Brain microvascular endothelial cell (primary cell): ENCODE measurements around the gene TMTC3.
A peak's percentile ranks its signal among the peaks of the same experiment; 100 is the strongest.
"Not testable (repeated sequence)": the region's sequence is repeated elsewhere in the genome, so short reads cannot be mapped to it uniquely, and the experiment has no call there.

Experiments used
- DNase-seq: peaks from one replicate; pipeline ENCODE4 v3.0.0-alpha.2; 2020
- H3K27ac ChIP-seq: fragments of 250-450 bp; sonication (Bioruptor Pico); 2 replicates; pipeline ENCODE4 v1.5.1; 2020; ENCODE audit warnings: mild to moderate bottlenecking, moderate library complexity
- H3K27me3 ChIP-seq: fragments of 250-450 bp; sonication (Bioruptor Pico); replicated peaks from 2 replicates; pipeline ENCODE4 v1.5.1; 2020; ENCODE audit warnings: mild to moderate bottlenecking
- H3K36me3 ChIP-seq: fragments of 250-450 bp; sonication (Bioruptor Pico); replicated peaks from 2 replicates; pipeline ENCODE4 v1.5.1; 2020; ENCODE audit warnings: mild to moderate bottlenecking
- H3K4me3 ChIP-seq: 2 replicates; pipeline ENCODE4 v1.5.1; 2011; ENCODE audit warnings: low read depth, mild to moderate bottlenecking, control low read depth, low read length, moderate library complexity
- CTCF ChIP-seq: IDR thresholded peaks from 2 replicates; pipeline ENCODE4 v1.5.1; 2011; ENCODE audit warnings: low read depth, mild to moderate bottlenecking, moderate library complexity, low read length, control low read depth, inconsistent platforms; ENCODE audit errors: missing control alignments
- in situ Hi-C: cut with HindIII; loops from 2 replicates; pipeline ENCODE4 v1.10.0; 2017; ENCODE audit warnings: low sequenced_read_pairs, low pct_ligation_motif_present

Gene TMTC3

GRCh38 chr12:88200029-88200428 lies 57.9 kb downstream of the TMTC3 start:
- TF ChIP-seq CTCF = no peak
- no peak for DNase-seq
- peaks cover 2% of the 10 kb centered on the region for H3K36me3 ChIP-seq
- H3K27me3 ChIP-seq = no peaks in the 10 kb centered on the region
- H3K4me3 ChIP-seq = no peak overlapping the region
- no peak overlapping the region for H3K27ac ChIP-seq
- in situ Hi-C loops = no loop called here

- H3K27me3 ChIP-seq = no peaks in the 10 kb centered on the region
- TF ChIP-seq CTCF = no peak
- in situ Hi-C loops = no loop called here
- H3K36me3 ChIP-seq = no peaks in the 10 kb centered on the region
- no peak overlapping the region for H3K27ac ChIP-seq
- DNase-seq = no peak
- no peak overlapping the region for H3K4me3 ChIP-seq
Observed at GRCh38 chr12:88202500-88202899, 60.4 kb downstream of the TMTC3 start.

- Histone ChIP-seq H3K4me3 (no peak overlapping the region), H3K27ac (no peak overlapping the region), H3K36me3 (no peaks in the 10 kb centered on the region), H3K27me3 (no peaks in the 10 kb centered on the region)
- in situ Hi-C loops = no loop called here
- TF ChIP-seq CTCF = no peak
- DNase-seq = no peak
Observed at GRCh38 chr12:88206601-88207000, 64.5 kb downstream of the TMTC3 start.

GRCh38 chr12:88207921-88208620 lies 66.0 kb downstream of the TMTC3 start:
- no peak for TF ChIP-seq CTCF
- Histone ChIP-seq H3K36me3 (no peaks in the 10 kb centered on the region), H3K27me3 (no peaks in the 10 kb centered on the region), H3K4me3 (no peak overlapping the region), H3K27ac (no peak overlapping the region)
- DNase-seq = peak; percentile 18
- in situ Hi-C loops = no loop called here

GRCh38 chr12:88208661-88209060 lies 66.6 kb downstream of the TMTC3 start:
- no peaks in the 10 kb centered on the region for H3K36me3 ChIP-seq
- H3K4me3 ChIP-seq = no peak overlapping the region
- in situ Hi-C loops = no loop called here
- DNase-seq = no peak
- TF ChIP-seq CTCF = no peak
- no peak overlapping the region for H3K27ac ChIP-seq
- no peaks in the 10 kb centered on the region for H3K27me3 ChIP-seq

- DNase-seq, H3K27me3 ChIP-seq, H3K36me3 ChIP-seq, H3K4me3 ChIP-seq, in situ Hi-C loops, H3K27ac ChIP-seq: not testable (repeated sequence)
Observed at GRCh38 chr12:88210311-88210710, 68.2 kb downstream of the TMTC3 start.
